ENCODE measurements around the gene ADARB1.
"Not testable (repeated sequence)": the region's sequence is repeated elsewhere in the genome, so short reads cannot be mapped to it uniquely, and the experiment has no call there.

The ADARB1 gene, protein sequence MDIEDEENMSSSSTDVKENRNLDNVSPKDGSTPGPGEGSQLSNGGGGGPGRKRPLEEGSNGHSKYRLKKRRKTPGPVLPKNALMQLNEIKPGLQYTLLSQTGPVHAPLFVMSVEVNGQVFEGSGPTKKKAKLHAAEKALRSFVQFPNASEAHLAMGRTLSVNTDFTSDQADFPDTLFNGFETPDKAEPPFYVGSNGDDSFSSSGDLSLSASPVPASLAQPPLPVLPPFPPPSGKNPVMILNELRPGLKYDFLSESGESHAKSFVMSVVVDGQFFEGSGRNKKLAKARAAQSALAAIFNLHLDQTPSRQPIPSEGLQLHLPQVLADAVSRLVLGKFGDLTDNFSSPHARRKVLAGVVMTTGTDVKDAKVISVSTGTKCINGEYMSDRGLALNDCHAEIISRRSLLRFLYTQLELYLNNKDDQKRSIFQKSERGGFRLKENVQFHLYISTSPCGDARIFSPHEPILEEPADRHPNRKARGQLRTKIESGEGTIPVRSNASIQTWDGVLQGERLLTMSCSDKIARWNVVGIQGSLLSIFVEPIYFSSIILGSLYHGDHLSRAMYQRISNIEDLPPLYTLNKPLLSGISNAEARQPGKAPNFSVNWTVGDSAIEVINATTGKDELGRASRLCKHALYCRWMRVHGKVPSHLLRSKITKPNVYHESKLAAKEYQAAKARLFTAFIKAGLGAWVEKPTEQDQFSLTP

GRCh38 chr21:45074048-45074817, at the start of gene ADARB1:
Gene ADARB1 (plus strand): TSS chr21:45074580. CDS start chr21:45171657, 97,077 bp downstream.
- peak within 1 kb of the TSS; percentile 63 for H3K9ac ChIP-seq (ENCODE audit: low read length)
- H3K4me1 ChIP-seq (ENCODE audit: control insufficient read depth, insufficient read depth, low read length): peaks cover 3% of the 10 kb centered on the region
- no peaks in the 10 kb centered on the region for H3K36me3 ChIP-seq (ENCODE audit: control insufficient read depth, insufficient read depth, low read length)
- H3K27me3 ChIP-seq (ENCODE audit: control insufficient read depth, insufficient read depth, low read length): no peaks in the 10 kb centered on the region
- peak within 1 kb of the TSS; percentile 78 for H3K27ac ChIP-seq (ENCODE audit: low read depth, low read length)
- H3K4me3 ChIP-seq (ENCODE audit: low read length): peak within 1 kb of the TSS; percentile 86

DNA sequence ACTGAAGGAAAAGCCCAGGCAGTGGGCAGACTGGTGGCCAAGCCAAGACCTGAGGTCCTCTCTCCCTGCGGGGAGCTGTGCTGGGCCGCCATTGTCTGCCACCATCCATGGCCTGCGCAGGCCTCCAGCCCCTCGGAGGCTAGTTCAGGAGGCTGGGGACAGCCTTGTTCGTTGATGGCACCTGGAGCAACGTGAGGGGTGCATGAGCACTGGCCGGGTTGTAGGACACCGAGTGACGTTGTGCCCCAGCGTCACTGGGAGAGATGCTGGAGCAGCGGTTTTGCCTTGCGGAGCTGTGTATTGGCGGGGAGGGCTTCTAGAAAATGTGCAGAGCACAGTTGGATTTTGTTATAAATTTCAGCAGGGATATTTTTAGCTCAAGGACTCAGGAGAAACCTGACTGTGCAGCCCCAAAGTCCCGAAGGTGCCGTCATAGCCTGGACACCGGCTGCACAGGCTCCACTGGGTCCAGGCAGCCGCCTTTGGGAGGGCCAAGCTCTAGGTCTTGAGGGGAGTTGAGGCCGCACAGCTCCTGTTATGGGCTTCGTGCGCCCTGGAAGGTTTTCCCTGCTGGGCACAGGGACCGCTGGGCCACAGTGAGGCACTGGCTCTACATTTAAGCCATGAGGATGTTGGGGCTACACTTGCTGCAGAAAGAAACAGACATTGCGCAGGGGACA, 48.2 kb upstream of the ADARB1 start:
- Histone ChIP-seq H3K27me3 (ENCODE audit: control insufficient read depth, insufficient read depth, low read length) (no peaks in the 10 kb centered on the region), H3K4me3 (ENCODE audit: low read length) (no peak overlapping the region), H3K27ac (ENCODE audit: low read depth, low read length) (no peak overlapping the region), H3K9ac (ENCODE audit: low read length) (no peak overlapping the region), H3K4me1 (ENCODE audit: control insufficient read depth, insufficient read depth, low read length) (no peaks in the 10 kb centered on the region), H3K36me3 (ENCODE audit: control insufficient read depth, insufficient read depth, low read length) (no peaks in the 10 kb centered on the region)

DNA sequence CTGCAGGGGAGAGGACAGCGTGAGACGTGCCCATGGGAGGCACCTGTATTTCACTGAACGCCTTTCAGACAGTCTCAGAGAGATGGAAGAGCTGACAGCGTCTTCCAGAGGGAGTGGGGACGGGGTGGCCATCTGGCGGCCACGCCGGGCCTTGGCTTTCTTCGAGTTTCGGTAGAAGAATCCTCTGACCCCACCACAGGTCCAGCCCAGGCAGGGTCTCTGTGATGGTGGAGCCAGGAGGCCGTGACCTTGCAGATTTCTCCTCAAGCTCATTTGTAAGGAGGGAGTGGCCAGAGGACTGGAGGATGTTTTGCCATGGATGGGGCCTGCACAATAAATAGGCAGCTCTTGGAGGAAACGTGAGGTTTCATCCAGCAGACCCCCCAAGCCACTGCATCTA, 47.6 kb upstream of the ADARB1 start:
- Histone ChIP-seq H3K4me3 (ENCODE audit: low read length) (no peak overlapping the region), H3K36me3 (ENCODE audit: control insufficient read depth, insufficient read depth, low read length) (no peaks in the 10 kb centered on the region), H3K27me3 (ENCODE audit: control insufficient read depth, insufficient read depth, low read length) (no peaks in the 10 kb centered on the region), H3K4me1 (ENCODE audit: control insufficient read depth, insufficient read depth, low read length) (no peaks in the 10 kb centered on the region), H3K27ac (ENCODE audit: low read depth, low read length) (no peak overlapping the region), H3K9ac (ENCODE audit: low read length) (no peak overlapping the region)

DNA sequence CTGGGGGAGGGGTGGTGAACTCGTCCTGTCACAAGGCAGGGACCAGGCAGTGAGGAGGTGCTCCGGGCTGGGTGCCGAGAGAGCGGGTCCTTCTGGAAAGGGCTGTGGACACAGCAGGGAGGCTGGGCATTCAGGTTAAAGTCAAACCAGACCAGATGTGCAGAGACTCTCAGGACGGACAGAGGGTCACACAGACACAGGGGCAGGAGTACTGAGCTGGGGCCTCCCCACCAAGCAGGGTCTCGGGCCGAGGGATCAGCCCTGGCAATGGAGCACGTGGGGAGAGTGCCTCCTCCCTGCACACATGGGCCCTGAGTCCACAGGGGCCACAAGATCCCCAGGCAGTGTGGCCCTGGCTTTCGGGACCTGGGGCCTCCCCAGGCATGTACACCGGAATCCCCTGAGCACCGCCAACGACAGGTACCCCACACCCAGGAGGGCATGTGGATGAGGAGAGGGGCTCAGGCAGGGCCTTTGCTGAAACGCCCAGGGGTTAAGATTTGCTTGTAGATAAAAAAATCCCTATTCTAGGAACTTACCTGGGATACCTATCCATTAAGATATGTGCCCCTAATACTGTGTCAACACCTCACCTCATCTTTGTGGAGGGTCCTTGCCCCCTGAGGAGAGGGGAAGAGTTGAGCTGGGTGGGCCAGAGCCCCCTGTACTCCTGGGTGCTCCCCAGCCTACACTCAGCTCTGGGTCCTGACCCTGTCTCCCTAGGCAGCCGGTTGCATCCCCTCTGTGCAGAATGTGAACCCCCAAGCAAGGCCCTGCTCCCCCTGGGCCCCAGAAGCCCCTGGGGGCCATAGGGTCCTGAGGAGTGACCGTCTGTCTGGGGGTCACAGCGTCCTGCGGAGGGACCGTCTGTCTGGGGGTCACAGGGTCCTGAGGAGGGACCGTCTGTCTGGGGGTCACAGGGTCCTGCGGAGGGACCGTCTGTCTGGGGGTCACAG, 46.9 kb upstream of the ADARB1 start:
- Histone ChIP-seq H3K4me1 (ENCODE audit: control insufficient read depth, insufficient read depth, low read length) (no peaks in the 10 kb centered on the region), H3K4me3 (ENCODE audit: low read length) (no peak overlapping the region), H3K27ac (ENCODE audit: low read depth, low read length) (no peak overlapping the region)

DNA sequence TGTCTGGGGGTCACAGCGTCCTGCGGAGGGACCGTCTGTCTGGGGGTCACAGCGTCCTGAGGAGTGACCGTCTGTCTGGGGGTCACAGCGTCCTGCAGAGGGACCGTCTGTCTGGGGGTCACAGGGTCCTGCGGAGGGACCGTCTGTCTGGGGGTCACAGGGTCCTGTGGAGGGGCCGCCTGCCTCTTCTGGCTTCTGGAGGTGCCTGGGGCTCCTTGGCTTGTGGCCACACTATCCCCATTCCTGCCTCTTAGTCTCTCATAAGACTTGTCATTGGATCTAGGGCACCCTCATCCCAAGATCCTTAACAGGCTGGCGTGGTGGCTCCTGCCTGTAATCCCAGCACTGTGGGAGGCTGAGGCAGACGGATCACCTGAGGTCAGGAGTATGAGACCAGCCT, 45.7 kb upstream of the ADARB1 start:
- not testable (repeated sequence) for H3K27me3 ChIP-seq (ENCODE audit: control insufficient read depth, insufficient read depth, low read length); H3K4me1 ChIP-seq (ENCODE audit: control insufficient read depth, insufficient read depth, low read length); H3K27ac ChIP-seq (ENCODE audit: low read depth, low read length); H3K4me3 ChIP-seq (ENCODE audit: low read length); H3K36me3 ChIP-seq (ENCODE audit: control insufficient read depth, insufficient read depth, low read length); H3K9ac ChIP-seq (ENCODE audit: low read length)

More for the DNA sequence above, 46.9 kb upstream of the ADARB1 start:
- H3K9ac ChIP-seq (ENCODE audit: low read length): no peak overlapping the region
- no peaks in the 10 kb centered on the region for H3K27me3 ChIP-seq (ENCODE audit: control insufficient read depth, insufficient read depth, low read length)
- no peaks in the 10 kb centered on the region for H3K36me3 ChIP-seq (ENCODE audit: control insufficient read depth, insufficient read depth, low read length)

GRCh38 chr21:45029298-45029947, 45.0 kb upstream of the ADARB1 start:
- H3K4me3 ChIP-seq (ENCODE audit: low read length): no peak overlapping the region
- no peaks in the 10 kb centered on the region for H3K27me3 ChIP-seq (ENCODE audit: control insufficient read depth, insufficient read depth, low read length)
- H3K27ac ChIP-seq (ENCODE audit: low read depth, low read length): no peak overlapping the region
- no peak overlapping the region for H3K9ac ChIP-seq (ENCODE audit: low read length)
- no peaks in the 10 kb centered on the region for H3K36me3 ChIP-seq (ENCODE audit: control insufficient read depth, insufficient read depth, low read length)
- H3K4me1 ChIP-seq (ENCODE audit: control insufficient read depth, insufficient read depth, low read length): peaks cover 7% of the 10 kb centered on the region

- no peaks in the 10 kb centered on the region for H3K36me3 ChIP-seq (ENCODE audit: control insufficient read depth, insufficient read depth, low read length)
- no peak overlapping the region for H3K4me3 ChIP-seq (ENCODE audit: low read length)
- H3K9ac ChIP-seq (ENCODE audit: low read length): no peak overlapping the region
- H3K27ac ChIP-seq (ENCODE audit: low read depth, low read length): no peak overlapping the region
- peaks cover 8% of the 10 kb centered on the region for H3K4me1 ChIP-seq (ENCODE audit: control insufficient read depth, insufficient read depth, low read length)
- H3K27me3 ChIP-seq (ENCODE audit: control insufficient read depth, insufficient read depth, low read length): no peaks in the 10 kb centered on the region
Observed at GRCh38 chr21:45029948-45030681, 44.3 kb upstream of the ADARB1 start.

- H3K4me1 ChIP-seq (ENCODE audit: control insufficient read depth, insufficient read depth, low read length): peaks cover 8% of the 10 kb centered on the region
- no peaks in the 10 kb centered on the region for H3K27me3 ChIP-seq (ENCODE audit: control insufficient read depth, insufficient read depth, low read length)
- no peak overlapping the region for H3K27ac ChIP-seq (ENCODE audit: low read depth, low read length)
- H3K36me3 ChIP-seq (ENCODE audit: control insufficient read depth, insufficient read depth, low read length): no peaks in the 10 kb centered on the region
- no peak overlapping the region for H3K4me3 ChIP-seq (ENCODE audit: low read length)
- H3K9ac ChIP-seq (ENCODE audit: low read length): no peak overlapping the region
Observed at GRCh38 chr21:45030682-45031570, 43.5 kb upstream of the ADARB1 start.

DNA sequence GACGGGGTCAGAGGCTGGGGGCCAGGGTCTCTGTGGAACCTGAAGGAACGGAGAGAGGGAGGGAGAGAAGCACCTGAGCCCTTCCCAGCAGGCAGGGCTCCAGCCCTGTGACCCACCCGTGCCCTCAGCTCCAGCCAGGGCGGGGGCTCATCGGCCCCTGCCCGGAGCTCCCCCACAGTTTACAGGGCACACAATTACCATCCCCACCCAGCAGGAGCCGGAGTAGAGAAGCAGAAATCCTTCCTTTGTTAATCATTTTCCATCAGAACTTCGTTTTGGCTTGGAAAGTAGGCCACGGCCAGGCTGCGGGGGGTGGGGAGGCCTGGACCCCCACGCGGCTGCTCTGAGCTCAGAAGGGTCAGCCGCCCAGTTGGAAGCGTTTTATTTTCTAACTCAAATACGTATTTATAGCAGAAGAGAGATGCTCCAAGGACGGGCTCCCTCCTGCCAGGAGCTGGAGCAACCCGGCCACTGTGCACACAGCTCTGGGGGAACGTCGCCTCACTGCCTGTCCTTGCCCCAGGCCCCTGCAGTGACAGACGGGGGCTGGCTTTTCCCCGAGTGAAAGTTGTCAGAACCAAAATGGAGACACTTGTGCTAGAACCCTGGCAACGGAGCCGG, 42.7 kb upstream of the ADARB1 start:
- peaks cover 8% of the 10 kb centered on the region for H3K4me1 ChIP-seq (ENCODE audit: control insufficient read depth, insufficient read depth, low read length)
- no peak overlapping the region for H3K9ac ChIP-seq (ENCODE audit: low read length)
- H3K27me3 ChIP-seq (ENCODE audit: control insufficient read depth, insufficient read depth, low read length): no peaks in the 10 kb centered on the region
- no peaks in the 10 kb centered on the region for H3K36me3 ChIP-seq (ENCODE audit: control insufficient read depth, insufficient read depth, low read length)
- H3K4me3 ChIP-seq (ENCODE audit: low read length): no peak overlapping the region
- H3K27ac ChIP-seq (ENCODE audit: low read depth, low read length): no peak overlapping the region

- H3K4me1 ChIP-seq (ENCODE audit: control insufficient read depth, insufficient read depth, low read length): peaks cover 8% of the 10 kb centered on the region
- H3K27me3 ChIP-seq (ENCODE audit: control insufficient read depth, insufficient read depth, low read length): no peaks in the 10 kb centered on the region
- H3K27ac ChIP-seq (ENCODE audit: low read depth, low read length): no peak overlapping the region
- no peak overlapping the region for H3K4me3 ChIP-seq (ENCODE audit: low read length)
- no peaks in the 10 kb centered on the region for H3K36me3 ChIP-seq (ENCODE audit: control insufficient read depth, insufficient read depth, low read length)
- H3K9ac ChIP-seq (ENCODE audit: low read length): no peak overlapping the region
Observed at GRCh38 chr21:45032332-45032731, 42.0 kb upstream of the ADARB1 start.
